GM19351 (cell line): ENCODE results near the gene SCAP.

Experiments used
- ATAC-seq: cut with Tn5 transposase; IDR thresholded peaks from one replicate; pipeline ENCODE4 v1.9.1; 2021; ENCODE audit warnings: mild to moderate bottlenecking, moderate library complexity; ENCODE audit not compliant: unreplicated experiment

SCAP gene

GRCh38 chr3:47404431-47404876 lies 71.3 kb downstream of the SCAP start:
- no peak for ATAC-seq

GRCh38 chr3:47399531-47400270 lies 76.0 kb downstream of the SCAP start:
- ATAC-seq = no peak

DNA sequence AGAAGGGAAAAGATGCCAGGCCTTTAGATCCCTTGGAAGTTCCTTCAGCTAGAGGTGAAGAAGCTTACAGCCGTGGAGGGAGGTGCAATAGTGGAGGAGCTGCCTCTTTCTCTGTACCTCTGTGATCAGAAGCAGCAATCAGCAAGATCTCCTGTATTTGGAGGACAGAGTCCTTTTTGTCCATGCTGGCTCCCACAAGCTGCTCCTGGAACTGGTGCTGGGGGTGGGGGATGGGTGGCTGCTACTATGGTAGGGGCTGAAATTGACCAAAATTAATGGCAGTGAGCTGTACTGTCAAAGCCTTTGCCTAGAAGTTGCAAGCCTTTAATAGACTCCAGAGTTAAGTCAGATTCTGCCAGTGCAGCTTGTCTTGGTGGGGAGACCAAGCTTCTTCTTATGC lies 76.7 kb downstream of the SCAP start:
- no peak for ATAC-seq

DNA sequence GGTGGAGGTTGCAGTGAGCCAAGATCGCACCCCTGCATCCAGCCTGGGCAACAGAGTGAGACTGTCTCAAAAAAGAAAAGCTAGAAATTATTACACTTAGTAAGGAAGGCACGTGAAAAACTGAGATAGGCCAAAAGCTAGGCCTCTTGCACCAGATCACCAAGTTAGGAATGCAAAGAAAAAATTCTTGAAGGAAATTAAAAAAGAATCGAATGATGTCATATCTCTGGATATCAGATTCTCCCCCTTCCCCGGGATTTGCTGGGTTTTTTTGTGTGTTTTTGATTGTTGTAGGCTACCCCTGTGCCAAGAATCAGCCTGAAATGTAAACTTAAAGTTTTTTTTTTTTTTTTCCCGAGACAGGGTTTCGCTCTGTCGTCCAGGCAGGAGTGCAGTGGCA lies 77.5 kb downstream of the SCAP start:
- ATAC-seq = no peak

- ATAC-seq = no peak
Observed at GRCh38 chr3:47394881-47395280, 80.9 kb downstream of the SCAP start.

- no peak for ATAC-seq
Observed at GRCh38 chr3:47394140-47394870, 81.4 kb downstream of the SCAP start.

- no peak for ATAC-seq
Observed at GRCh38 chr3:47392933-47393332, 82.8 kb downstream of the SCAP start.

- no peak for ATAC-seq
Observed at GRCh38 chr3:47385796-47386195, 89.9 kb downstream of the SCAP start.

DNA sequence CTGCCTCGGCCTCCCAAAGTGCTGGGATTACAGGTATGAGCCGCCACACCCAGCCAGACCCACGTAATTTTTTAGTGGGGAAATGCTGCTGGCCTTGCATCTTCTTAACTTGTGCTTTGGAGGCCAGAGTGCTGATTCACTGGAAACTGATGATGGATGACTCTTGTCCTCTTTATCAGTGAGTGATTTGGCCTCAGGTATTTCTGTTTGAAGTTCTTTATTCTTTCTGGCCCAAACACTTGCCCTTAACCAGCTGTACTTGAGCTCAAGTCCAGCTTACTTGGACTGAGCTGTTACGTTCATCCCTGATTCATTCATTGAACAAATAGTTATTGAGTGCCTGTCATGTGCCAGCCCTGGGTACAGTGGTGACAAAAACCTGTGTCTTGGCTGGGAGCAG lies 90.7 kb downstream of the SCAP start:
- ATAC-seq = no peak

DNA sequence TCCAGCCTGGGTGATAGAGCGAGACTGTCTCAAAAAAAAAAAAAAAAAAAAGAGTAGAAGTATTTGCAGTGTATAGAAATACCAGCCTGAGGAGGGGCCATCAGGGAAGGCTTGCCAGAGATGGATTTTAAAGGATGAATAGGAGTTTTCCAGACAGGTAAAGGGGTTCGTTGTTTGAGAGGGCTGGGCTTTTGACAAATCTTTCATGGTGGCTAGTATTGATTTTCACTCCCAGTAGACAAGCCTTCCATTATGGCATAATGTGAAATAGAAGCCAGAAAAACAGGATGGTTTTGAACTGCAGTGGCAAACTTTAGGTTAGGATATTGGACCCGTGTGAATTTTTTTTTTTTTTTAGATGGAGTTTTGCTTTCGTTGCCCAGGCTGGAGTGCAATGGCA lies 91.3 kb downstream of the SCAP start:
- ATAC-seq = no peak

DNA sequence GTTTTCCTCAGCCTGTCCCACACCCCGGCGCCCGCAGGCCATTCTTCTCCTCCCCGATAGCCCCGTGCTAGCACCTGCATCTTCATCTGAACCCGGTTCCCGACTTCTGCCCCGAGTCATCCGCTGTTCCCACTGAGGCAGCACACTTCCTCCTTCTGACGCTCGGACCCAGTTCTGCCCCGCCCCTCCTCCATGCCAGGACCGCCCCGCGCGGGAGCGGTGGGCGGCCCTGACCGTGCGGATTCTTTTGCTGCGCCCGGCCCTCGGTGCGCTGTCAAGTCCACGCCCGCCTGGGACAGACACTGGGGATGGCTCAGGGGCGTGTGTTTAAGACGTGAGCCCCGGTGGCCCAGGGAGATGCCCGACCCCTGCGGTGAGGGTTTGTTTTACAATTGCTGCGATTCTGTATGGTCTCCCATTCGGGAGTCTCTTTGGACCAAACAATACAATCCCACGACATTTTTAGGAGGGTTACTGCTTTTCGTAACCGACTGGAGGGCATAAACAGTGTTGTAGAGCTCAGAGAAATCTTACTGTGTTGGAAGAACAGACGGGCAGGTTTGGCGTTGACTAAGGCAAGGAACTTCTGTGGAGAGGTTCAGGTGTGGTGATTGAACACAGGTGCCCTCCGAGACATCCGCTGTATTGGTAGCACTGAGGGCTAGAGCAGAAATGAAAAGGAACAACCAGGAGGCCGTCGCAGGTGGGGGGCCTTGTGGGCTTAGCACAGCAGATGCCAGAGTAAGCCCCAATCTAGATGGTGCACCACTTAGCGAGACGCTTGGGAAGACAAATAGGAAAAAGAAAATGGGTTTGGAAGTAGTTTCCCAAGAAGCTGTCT lies 94.2 kb downstream of the SCAP start:
- peak; percentile 59 for ATAC-seq

DNA sequence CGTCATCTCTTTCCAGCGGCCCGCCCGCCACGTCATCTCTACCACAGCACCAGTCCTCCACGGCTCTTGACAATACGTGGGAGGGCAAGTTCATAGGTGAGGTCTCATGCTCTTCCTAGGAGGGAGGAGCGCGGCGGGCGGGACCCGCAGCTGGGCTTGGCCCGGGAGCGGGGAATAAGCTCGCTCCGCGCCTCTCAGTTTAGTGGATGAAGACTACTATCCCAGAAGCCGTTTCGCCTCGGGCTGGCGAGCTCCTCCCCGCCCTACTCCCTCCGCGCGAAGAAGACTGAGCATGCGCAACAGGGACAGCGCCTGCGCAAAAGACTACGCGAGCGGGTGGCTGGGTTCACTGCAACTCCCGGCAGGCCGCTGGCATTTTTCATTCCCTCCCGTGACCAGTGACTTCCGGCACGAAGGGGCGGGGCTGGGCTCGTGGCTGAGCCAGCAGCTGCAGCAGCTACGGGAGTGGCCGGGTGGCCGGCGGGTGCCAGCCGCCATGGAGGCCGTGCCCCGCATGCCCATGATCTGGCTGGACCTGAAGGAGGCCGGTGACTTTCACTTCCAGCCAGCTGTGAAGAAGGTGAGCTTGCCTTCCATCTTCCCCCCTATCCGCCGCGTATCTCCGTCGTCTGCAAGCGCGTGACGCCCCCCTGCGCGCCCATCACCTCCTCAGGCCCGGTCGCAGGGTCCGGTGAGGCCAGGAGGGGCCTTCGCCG lies 95.0 kb downstream of the SCAP start, which contains the start of gene PTPN23:
Gene PTPN23, plus strand, starts transcription at position 421 of the 716 bp plus-strand sequence. Its CDS starts 76 bp downstream, at position 497.
- ATAC-seq = peak; percentile 64

GRCh38 chr3:47380026-47380600 lies 95.6 kb downstream of the SCAP start:
- no peak for ATAC-seq

GRCh38 chr3:47379411-47379899 lies 96.3 kb downstream of the SCAP start:
- no peak for ATAC-seq

- no peak for ATAC-seq
Observed at GRCh38 chr3:47378869-47379268, 96.9 kb downstream of the SCAP start.

- ATAC-seq = no peak
Observed at GRCh38 chr3:47377186-47377585, 98.6 kb downstream of the SCAP start.

GRCh38 chr3:47376393-47376792 lies 99.3 kb downstream of the SCAP start:
- no peak for ATAC-seq

DNA sequence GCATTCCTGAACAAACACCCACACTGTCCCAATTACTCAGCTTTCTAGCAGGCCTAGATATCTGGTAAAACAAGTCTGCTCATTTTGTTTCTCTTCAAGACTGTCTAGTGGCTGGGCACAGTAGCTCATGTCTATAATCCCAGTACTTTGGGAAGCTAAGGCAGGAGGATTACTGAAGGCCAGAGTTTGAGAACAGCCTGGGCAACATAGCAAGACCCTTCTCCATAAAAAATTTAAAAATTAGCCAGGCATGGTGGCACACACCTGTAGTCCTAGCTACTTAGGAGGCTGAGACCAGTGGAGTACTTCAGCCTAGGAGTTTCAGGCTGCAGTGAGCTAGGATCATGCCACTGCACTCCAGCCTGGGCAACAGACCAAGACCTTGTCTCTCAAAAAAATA lies 101.2 kb downstream of the SCAP start:
- no peak for ATAC-seq

GRCh38 chr3:47370887-47371697 lies 104.6 kb downstream of the SCAP start:
- ATAC-seq = no peak
